ENCODE results near the gene KDM3A. TPM values are rescaled to one million over a fixed set of nuclear protein-coding genes. Genes with fewer than 3 reads are reported as not detected.
"Not testable (repeated sequence)": the region's sequence is repeated elsewhere in the genome, so short reads cannot be mapped to it uniquely, and the experiment has no call there.

Gene KDM3A
- total RNA-seq, 4 donors from 2014 or later: 37.3 to 68.6 (median 52.0) TPM

DNA sequence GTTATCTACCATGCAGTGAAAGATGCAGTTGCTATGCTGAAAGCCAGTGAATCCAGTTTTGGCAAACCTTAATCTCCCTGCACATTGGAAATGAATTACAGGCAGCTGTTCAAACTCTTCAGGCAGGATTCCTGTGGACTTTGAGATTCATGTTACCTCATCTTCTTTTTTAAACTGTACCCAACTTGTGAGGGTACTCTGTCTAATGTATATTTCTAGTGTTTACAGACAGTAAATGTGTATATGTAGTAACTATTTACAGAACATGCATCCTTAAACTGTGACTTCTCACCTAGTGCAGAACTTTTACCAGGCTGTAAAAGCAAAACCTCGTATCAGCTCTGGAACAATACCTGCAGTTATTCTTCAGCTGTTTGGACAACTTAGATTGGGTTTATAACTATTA, 50.9 kb downstream of the KDM3A start:
- Histone ChIP-seq H3K27me3 (no peaks in the 10 kb centered on the region), H3K4me3 (no peak overlapping the region), H3K4me1 (peaks cover 0 to 41% (median 39%) of the 10 kb centered on the region in 4 donors), H3K27ac (replicated peaks in 1 of 4) (peak overlapping the region; percentile 52 to 62 (median 58)), H3K9me3 (no peaks in the 10 kb centered on the region), H3K36me3 (peaks cover 17 to 96% (median 65%) of the 10 kb centered on the region in 4 donors)
- DNase-seq (ENCODE audit: extremely low spot score): no peak
- TF ChIP-seq POLR2A (IDR thresholded peaks at IDR 0.05; ENCODE audit: low read depth): no peak
- TF ChIP-seq POLR2AphosphoS5 (IDR thresholded peaks at IDR 0.05): no peak
- intact Hi-C loops (cut with DNase I): loop anchor here (10.0 kb wide), 1 partner anchor 47 kb away; the partner anchor contains the start of gene KDM3A
- WGBS: 73% methylated on average over 1 of the region's 1 CpG

- WGBS: 91% methylated on average over 3 of the region's 3 CpGs
- H3K4me3 ChIP-seq; DNase-seq (ENCODE audit: extremely low spot score); H3K27ac ChIP-seq (replicated peaks in 1 of 4); H3K27me3 ChIP-seq; H3K9me3 ChIP-seq: not testable (repeated sequence)
- Histone ChIP-seq H3K4me1 (peaks cover 0 to 15% (median 11%) of the 10 kb centered on the region in 4 donors), H3K36me3 (peaks cover 38 to 96% (median 67%) of the 10 kb centered on the region in 4 donors)
- intact Hi-C loops (cut with DNase I): loop anchor here (10.0 kb wide), 1 partner anchor 52 kb away; the partner anchor contains the start of gene KDM3A
Measured at GRCh38 chr2:86496391-86496790, 55.2 kb downstream of the KDM3A start.

DNA sequence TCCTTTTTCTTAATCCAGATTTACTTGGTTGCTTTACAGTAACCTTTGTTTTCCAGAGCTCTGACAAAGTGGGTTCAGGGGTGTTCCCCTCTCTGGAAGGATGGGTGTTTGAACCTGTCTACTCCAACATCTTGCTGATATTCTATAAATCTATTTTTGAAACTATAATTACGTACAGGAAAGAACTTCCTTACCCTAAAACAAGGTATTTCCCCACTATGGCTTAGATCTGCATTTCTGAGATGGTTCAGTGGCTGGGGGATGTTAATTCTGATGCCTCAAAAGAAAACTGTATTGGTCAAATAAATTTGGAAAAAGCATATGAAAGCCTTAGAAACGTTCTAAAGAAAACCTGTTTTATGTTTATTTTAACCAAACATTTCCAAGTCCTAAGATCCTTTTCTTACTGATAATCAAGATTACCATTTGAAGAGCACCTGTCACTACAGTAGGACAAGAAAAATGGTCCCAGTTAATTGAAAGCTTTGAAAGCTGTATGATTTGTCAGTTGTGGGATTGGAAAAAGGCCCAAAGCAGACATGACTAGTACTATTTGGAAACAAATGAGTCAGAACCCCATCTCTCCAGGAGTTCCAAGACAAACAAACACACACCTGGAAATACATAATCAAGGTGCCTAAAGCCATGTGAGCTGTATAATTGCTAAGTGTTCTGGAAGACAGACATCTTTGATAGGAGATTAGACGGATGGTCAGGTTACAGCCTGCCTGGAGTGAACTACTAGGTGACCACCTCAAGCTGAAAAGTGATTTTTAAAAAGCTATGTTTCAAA, 57.5 kb downstream of the KDM3A start:
- no peak overlapping the region for H3K4me3 ChIP-seq
- intact Hi-C loops (cut with DNase I): loop anchor here (10.0 kb wide), 1 partner anchor 54 kb away; the partner anchor contains the start of gene KDM3A
- peaks cover 33 to 93% (median 55%) of the 10 kb centered on the region in 4 donors for H3K36me3 ChIP-seq
- 85% methylated on average over 3 of the region's 3 CpGs for WGBS
- H3K27me3 ChIP-seq: no peaks in the 10 kb centered on the region
- H3K4me1 ChIP-seq: no peaks in the 10 kb centered on the region
- DNase-seq (ENCODE audit: extremely low spot score): no peak
- H3K9me3 ChIP-seq: no peaks in the 10 kb centered on the region
- TF ChIP-seq POLR2AphosphoS5 (IDR thresholded peaks at IDR 0.05) (peak in 1 of 2 donors; percentile 1), POLR2A (IDR thresholded peaks at IDR 0.05; ENCODE audit: low read depth) (no peak), CTCF (IDR thresholded peaks at IDR 0.05) (no peak), EP300 (IDR thresholded peaks at IDR 0.05) (no peak)
- H3K27ac ChIP-seq (replicated peaks in 1 of 4): no peak overlapping the region

DNA sequence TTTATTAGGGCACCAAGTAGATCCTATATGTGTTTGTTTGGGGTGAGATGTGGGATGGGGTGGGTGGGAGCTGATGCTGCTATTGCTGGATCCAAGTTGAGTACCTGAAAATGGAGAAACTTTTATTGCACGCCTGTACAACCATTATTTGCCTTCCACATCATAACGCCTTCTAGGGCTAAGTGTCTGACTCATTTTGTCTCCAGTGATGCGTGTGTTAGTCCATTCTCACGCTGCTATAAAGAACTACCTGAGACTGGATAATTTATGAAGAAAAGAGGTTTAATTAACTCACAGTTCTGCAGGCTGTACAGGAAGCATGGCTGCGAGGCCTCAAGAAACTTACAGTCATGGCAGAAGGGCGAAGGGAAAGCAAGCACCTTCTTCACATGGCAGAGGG, 58.2 kb downstream of the KDM3A start:
- Histone ChIP-seq H3K4me1 (no peaks in the 10 kb centered on the region), H3K36me3 (peaks cover 36 to 93% (median 56%) of the 10 kb centered on the region in 4 donors), H3K9me3 (no peaks in the 10 kb centered on the region), H3K27ac (replicated peaks in 1 of 4) (no peak overlapping the region), H3K27me3 (no peaks in the 10 kb centered on the region), H3K4me3 (no peak overlapping the region)
- TF ChIP-seq POLR2AphosphoS5 (IDR thresholded peaks at IDR 0.05): peak in 1 of 2 donors; percentile 12
- TF ChIP-seq EP300 (IDR thresholded peaks at IDR 0.05): no peak
- WGBS: 91% methylated on average over 6 of the region's 6 CpGs
- intact Hi-C loops (cut with DNase I): loop anchor here (10.0 kb wide), 1 partner anchor 55 kb away; the partner anchor contains the start of gene KDM3A
- DNase-seq (ENCODE audit: extremely low spot score): no peak

- TF ChIP-seq CTCF (IDR thresholded peaks at IDR 0.05): no peak
- no peak for TF ChIP-seq POLR2A (IDR thresholded peaks at IDR 0.05; ENCODE audit: low read depth)
- TF ChIP-seq EP300 (IDR thresholded peaks at IDR 0.05): no peak
- no peak for TF ChIP-seq POLR2AphosphoS5 (IDR thresholded peaks at IDR 0.05)
- no peak for DNase-seq (ENCODE audit: extremely low spot score)
- H3K36me3 ChIP-seq: peaks cover 40 to 96% (median 63%) of the 10 kb centered on the region in 4 donors
- WGBS: 94% methylated on average over 2 of the region's 2 CpGs
- H3K27me3 ChIP-seq: no peaks in the 10 kb centered on the region
- no peak overlapping the region for H3K4me3 ChIP-seq
- intact Hi-C loops (cut with DNase I): no loop called here
- no peaks in the 10 kb centered on the region for H3K9me3 ChIP-seq
- no peak overlapping the region for H3K27ac ChIP-seq (replicated peaks in 1 of 4)
- no peaks in the 10 kb centered on the region for H3K4me1 ChIP-seq
Measured at GRCh38 chr2:86500325-86501083, 59.3 kb downstream of the KDM3A start.

DNA sequence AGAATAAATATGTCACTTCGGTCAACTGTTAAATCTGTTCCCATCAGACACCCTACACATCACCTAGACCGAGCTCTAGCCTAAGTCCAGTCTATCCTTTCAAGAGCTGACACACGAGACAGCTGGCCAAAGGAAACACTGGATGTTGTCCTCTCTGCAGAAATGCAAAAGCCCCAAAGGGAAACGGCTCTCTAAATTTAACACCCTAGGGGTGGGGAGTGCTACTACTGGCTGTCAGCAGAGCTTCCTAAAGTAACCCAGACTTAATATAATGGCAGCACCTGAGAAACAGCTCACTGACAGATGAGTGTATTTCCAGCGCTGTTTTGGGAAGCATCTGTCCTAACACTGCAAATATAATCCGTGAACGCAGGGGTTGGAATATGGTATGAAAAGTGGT, 66.4 kb downstream of the KDM3A start:
- Histone ChIP-seq H3K27ac (replicated peaks in 1 of 4) (no peak overlapping the region), H3K4me3 (no peak overlapping the region), H3K36me3 (peaks cover 32 to 76% (median 50%) of the 10 kb centered on the region in 4 donors), H3K9me3 (no peaks in the 10 kb centered on the region), H3K27me3 (no peaks in the 10 kb centered on the region), H3K4me1 (peaks cover 0 to 18% (median 10%) of the 10 kb centered on the region in 4 donors)
- TF ChIP-seq CTCF (IDR thresholded peaks at IDR 0.05): no peak
- no peak for TF ChIP-seq POLR2AphosphoS5 (IDR thresholded peaks at IDR 0.05)
- no peak for TF ChIP-seq EP300 (IDR thresholded peaks at IDR 0.05)
- TF ChIP-seq POLR2A (IDR thresholded peaks at IDR 0.05; ENCODE audit: low read depth): no peak
- 94% methylated on average over 7 of the region's 7 CpGs for WGBS
- DNase-seq (ENCODE audit: extremely low spot score): no peak
- intact Hi-C loops (cut with DNase I): no loop called here
